Activated T-cell treated with anti-CD3 and anti-CD28 coated beads, Interleukin-2, amount 50 U/mL, for 24 hours (primary cell): ENCODE measurements around the gene NUDT4B.
"Not testable (repeated sequence)": the region's sequence is repeated elsewhere in the genome, so short reads cannot be mapped to it uniquely, and the experiment has no call there.

Experiments
- DNase-seq: peaks from one replicate; pipeline ENCODE4 v3.0.0-alpha.2; 2020
- H3K27ac Mint-ChIP-seq: 2 replicates; pipeline ENCODE4 v1.8.0; 2020; ENCODE audit warnings: mild to moderate bottlenecking, mixed read lengths
- H3K27me3 Mint-ChIP-seq: 2 replicates; pipeline ENCODE4 v1.8.0; 2020; ENCODE audit warnings: mixed read lengths
- H3K36me3 Mint-ChIP-seq: 2 replicates; pipeline ENCODE4 v1.8.0; 2020; ENCODE audit warnings: low read depth, mixed read lengths
- H3K4me1 Mint-ChIP-seq: 2 replicates; pipeline ENCODE4 v1.8.0; 2020; ENCODE audit warnings: low read depth, mixed read lengths
- H3K4me3 Mint-ChIP-seq: 2 replicates; pipeline ENCODE4 v1.8.0; 2020; ENCODE audit warnings: mild to moderate bottlenecking, moderate library complexity, mixed read lengths
- H3K9me3 Mint-ChIP-seq: 2 replicates; pipeline ENCODE4 v1.8.0; 2020; ENCODE audit warnings: mixed read lengths

NUDT4B gene

DNA sequence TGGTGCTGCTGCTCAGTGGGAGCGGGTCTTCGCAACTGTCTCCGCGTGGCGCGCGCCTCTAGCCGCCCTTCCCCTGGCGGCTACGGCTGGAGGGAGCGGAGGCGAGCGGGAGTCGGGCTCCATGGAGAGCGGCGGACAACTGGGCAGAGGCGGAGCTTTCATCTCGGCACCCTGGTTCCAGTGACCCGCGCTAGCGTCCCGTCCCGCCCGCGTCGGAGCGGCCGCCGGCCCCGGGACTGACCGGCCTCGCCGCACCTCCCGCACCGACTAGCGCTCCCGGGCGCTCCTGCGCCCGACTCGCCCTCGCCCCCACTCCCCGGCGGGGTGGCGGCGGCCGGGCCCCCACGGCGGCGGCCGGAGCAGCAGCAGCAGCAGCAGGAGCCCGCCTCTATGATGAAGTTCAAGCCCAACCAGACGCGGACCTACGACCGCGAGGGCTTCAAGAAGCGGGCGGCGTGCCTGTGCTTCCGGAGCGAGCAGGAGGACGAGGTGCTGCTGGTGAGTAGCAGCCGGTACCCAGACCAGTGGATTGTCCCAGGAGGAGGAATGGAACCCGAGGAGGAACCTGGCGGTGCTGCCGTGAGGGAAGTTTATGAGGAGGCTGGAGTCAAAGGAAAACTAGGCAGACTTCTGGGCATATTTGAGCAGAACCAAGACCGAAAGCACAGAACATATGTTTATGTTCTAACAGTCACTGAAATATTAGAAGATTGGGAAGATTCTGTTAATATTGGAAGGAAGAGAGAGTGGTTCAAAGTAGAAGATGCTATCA, at the start of gene NUDT4B:
Gene NUDT4B (plus strand): TSS at position 212 of the 772 bp plus-strand sequence. CDS start 179 bp downstream, at position 391.
- not testable (repeated sequence) for H3K4me1 Mint-ChIP-seq, H3K36me3 Mint-ChIP-seq, DNase-seq, H3K27ac Mint-ChIP-seq, H3K9me3 Mint-ChIP-seq, H3K4me3 Mint-ChIP-seq, H3K27me3 Mint-ChIP-seq

DNA sequence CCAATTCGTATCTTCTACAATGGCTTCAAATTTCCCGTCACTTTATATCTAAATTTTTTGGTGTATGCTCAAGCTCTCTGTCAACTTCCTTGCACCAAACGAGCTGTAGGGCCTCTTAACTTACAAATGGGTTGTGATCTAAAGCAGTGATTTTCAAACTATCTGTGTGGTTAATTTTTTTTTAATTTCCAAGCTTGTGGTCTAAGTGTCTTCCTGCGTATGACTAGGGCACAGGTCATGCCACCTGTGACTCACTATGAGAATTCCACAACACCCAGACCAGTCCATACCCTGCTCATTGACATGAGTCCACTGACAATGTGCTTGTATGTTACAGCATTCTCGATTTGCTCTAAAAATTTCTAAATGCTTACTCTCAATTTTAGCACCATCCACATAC, 49.2 kb upstream of the NUDT4B start:
- not testable (repeated sequence) for H3K27me3 Mint-ChIP-seq, H3K27ac Mint-ChIP-seq, H3K36me3 Mint-ChIP-seq, H3K4me3 Mint-ChIP-seq, H3K9me3 Mint-ChIP-seq, DNase-seq, H3K4me1 Mint-ChIP-seq

DNA sequence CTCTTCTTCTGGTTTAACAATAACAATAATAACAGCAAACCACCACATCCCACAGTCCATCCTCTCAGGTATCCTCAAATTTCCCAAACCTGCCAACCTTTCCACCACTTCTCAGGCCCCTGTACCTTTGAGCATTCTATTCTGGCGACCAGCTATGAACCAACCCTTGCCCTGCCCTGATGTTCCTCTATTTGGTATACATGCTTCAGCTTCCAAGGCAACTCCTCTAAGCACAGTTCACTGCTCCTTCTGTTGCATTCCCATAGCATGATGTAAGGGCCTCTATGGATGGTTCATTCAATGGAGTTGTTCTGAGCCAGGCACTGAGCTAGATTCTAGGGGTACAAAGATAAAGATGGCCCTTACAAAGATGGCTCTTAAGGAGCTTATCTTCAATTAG, 46.3 kb upstream of the NUDT4B start:
- H3K4me3 Mint-ChIP-seq, H3K27me3 Mint-ChIP-seq, H3K36me3 Mint-ChIP-seq, H3K4me1 Mint-ChIP-seq, DNase-seq, H3K27ac Mint-ChIP-seq, H3K9me3 Mint-ChIP-seq: not testable (repeated sequence)

DNA sequence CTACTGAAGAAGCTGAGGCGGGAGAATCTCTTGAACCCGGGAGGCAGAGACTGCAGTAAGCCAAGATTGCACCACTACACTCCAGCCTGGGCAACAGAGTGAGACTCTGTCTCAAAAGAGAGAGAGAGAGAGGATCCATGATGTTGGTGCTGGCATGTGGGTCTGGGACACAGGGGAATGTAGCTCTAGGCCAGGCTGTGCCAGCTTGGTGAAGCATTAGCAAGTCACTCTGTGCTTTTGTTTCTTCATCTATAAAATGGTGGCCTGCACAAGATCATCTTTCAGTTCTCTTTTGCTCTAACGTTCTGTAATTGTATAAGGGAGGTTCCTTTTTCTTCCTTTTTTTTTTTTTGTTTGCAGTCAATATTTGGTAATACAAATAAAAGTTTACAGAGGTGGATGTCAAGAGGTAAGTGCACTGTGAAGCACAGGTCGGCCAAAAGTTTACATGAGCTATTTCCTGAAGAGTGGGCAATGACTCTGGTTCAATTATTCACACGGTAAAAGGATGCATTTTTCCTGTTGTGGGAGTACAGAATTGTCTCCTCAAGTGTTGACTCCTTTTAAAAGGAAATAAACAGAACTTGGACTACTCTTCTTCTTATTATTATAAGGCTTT, 44.5 kb upstream of the NUDT4B start:
- not testable (repeated sequence) for H3K36me3 Mint-ChIP-seq, H3K27me3 Mint-ChIP-seq, H3K9me3 Mint-ChIP-seq, H3K27ac Mint-ChIP-seq, H3K4me1 Mint-ChIP-seq, H3K4me3 Mint-ChIP-seq, DNase-seq

DNA sequence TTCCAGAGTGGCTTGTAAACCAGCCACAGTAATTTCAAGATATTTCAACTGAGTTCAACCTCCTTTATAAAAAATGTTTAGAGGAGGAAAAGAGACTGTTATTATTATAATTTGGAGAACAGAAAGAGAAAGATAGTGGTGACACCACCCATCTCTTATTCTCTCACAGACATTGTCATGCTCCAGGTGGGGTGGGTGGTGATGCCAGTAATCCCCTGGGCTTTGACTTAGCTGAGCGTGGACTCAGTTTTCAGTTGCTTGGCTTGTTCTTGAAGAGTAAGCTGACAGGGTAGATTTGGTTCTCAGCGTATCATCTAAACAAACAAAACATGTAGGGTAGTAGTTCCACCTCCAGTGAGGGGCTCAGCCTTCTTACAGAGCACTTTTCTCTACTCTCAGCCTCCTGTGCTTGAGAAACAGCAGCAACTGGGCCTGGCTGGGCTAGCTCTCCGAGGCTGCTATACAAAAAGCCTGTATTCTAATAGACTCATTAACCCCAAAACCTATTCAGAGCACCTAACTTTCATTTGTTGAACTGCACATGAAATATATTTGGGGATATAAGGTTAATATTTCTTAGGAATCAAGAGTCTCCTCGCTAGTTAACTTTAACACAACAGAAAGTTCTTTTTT, 43.1 kb upstream of the NUDT4B start:
- H3K4me1 Mint-ChIP-seq, H3K27me3 Mint-ChIP-seq, DNase-seq, H3K4me3 Mint-ChIP-seq, H3K36me3 Mint-ChIP-seq, H3K27ac Mint-ChIP-seq, H3K9me3 Mint-ChIP-seq: not testable (repeated sequence)

DNA sequence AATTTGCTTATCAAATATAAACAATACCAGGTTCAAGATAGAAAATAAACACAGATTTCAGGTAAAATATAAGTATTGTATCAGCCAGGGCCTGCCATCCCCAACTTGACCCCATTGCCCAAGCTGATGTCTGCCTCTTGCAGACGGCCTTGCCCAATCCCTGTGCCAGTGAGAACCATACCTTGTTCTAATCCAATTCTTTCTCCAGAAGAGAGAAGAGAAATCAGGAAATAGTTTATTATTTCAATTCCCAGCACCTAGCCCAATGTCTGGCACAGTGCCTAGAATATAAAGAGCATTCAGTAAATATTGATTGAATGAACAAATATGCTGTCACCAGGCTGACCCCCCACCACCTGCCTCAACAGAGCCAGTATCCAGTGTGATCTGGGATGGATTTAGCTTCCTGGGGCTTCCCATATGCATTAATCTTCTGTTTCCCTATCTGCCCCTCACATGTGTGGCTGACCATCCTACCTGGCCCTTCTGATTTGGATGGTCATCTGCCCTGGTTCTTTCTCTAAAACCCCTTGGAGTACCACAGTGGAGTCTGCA, 39.7 kb upstream of the NUDT4B start:
- not testable (repeated sequence) for H3K27me3 Mint-ChIP-seq, H3K4me3 Mint-ChIP-seq, DNase-seq, H3K27ac Mint-ChIP-seq, H3K36me3 Mint-ChIP-seq, H3K9me3 Mint-ChIP-seq, H3K4me1 Mint-ChIP-seq

DNA sequence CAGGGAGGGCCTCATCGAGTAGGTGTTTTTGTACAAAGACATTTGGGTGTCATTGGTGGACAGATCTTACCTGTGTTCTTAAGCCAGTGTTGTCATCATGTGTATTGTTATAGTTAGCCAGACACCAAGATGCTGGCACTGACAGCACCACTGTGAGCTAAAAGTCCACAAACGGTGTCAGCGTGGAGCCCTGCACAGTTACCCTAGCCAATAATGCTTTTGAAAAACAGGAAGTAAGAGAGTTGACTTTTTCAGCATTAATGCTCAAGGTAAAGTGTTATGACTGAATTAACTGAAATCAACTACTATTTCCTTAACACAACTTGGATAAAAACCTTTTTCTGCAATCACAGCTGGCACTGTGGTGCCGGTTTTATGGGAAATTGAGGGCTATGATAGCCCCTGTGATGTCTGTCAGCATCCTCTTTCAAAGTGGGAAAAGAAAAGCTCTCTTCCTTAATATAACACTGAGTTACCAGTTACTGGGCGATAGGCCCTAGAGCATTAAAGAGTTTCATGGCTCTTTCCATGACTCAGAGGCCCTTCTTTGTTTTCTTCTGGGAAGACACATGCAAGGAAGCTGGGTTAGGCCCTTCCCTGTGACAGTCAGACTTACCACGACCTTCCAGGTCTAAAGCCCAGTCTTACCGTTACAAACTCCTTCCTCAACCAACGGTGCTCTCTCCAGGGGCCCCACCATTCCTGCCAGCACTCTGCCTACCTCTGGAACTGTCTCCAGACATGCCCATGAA, 37.6 kb upstream of the NUDT4B start:
- not testable (repeated sequence) for H3K27me3 Mint-ChIP-seq, H3K4me3 Mint-ChIP-seq, H3K27ac Mint-ChIP-seq, H3K9me3 Mint-ChIP-seq, H3K4me1 Mint-ChIP-seq, H3K36me3 Mint-ChIP-seq, DNase-seq

DNA sequence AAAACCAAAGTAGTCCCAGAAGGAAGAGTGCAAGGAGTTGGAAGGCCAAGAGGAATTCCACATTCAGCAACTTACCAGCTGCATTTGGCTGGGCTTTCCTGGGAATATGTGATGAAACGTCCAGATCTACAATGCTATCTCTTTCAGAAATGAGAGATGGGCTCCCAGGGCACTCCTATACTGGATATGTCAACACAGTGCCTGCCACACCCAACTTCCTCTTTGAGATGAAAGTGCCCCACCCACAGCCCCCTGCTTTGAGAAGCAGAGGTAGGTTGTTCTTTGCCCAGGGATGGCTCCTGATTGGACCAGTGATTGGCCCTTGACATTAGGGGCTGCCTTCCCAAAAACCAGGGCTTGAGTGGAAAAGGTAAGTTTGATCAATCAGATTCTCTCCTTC, 36.2 kb upstream of the NUDT4B start:
- H3K4me3 Mint-ChIP-seq, H3K36me3 Mint-ChIP-seq, H3K27me3 Mint-ChIP-seq, H3K27ac Mint-ChIP-seq, DNase-seq, H3K4me1 Mint-ChIP-seq, H3K9me3 Mint-ChIP-seq: not testable (repeated sequence)

DNA sequence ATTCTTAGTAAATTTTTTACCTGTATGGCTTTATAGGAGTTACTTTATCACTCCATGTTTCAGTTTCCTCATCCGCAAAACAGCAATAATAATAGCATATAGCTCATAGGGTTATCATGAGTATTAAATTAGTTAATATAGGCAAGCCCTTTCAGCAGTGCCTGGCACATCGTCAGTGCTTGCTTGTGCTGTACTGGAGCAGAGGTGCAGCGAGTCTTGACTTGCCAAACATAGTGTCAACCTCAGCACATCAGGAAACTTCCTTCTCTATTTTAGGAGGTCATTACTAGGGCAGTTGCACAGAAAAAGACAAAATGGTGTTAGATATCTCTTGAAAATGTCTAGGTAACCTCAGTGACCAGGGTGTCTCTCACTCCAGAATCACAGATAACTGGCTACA, 33.1 kb upstream of the NUDT4B start:
- not testable (repeated sequence) for H3K4me3 Mint-ChIP-seq, H3K36me3 Mint-ChIP-seq, H3K27me3 Mint-ChIP-seq, H3K9me3 Mint-ChIP-seq, H3K4me1 Mint-ChIP-seq, DNase-seq, H3K27ac Mint-ChIP-seq

DNA sequence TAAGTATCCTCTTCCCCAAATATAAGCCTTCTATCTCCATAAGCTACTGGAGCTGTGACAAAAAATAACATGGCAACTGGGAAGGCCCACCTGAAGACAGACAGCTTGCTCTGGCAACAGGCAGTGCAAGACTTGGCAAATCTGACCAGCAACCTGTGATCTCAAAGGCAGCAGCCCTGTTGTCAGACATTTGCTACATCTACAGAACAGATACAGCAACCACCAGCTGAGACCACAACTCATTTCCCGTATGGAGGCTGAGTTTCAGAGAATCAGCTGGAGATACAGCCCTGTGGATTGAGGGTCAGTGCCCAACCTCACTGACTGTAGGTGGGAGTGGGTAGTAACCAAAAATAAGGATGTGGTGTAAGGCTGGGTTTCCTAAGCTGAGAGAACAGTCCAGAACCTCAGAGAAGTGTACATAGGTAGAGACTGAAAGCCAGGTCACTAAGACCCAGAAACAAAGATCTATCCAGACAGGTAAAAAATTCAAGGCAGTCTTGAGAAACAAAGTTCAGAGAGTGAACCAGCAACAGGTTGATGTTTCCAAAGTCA, 31.5 kb upstream of the NUDT4B start:
- H3K4me3 Mint-ChIP-seq, H3K4me1 Mint-ChIP-seq, H3K9me3 Mint-ChIP-seq, DNase-seq, H3K27me3 Mint-ChIP-seq, H3K36me3 Mint-ChIP-seq, H3K27ac Mint-ChIP-seq: not testable (repeated sequence)

DNA sequence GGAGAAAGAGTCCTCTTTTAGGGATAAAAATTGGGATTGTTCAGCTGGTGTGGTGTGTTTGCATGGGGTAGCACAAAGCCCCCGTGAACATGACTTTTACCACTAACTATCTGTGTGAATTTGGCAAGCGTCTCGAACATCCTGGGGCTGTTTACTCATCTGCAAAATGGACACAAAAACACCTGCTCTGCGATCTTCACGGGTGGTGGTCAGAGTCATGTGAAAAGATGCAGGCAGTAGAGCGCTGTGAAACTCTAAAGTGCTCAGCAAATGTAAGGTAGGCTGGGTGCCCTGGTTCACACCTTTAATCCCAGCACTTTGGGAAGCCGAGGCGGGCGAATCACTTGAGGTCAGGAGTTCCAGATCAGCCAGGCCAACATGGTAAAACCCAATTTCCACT, 27.7 kb upstream of the NUDT4B start:
- H3K4me1 Mint-ChIP-seq, DNase-seq, H3K27me3 Mint-ChIP-seq, H3K36me3 Mint-ChIP-seq, H3K27ac Mint-ChIP-seq, H3K9me3 Mint-ChIP-seq, H3K4me3 Mint-ChIP-seq: not testable (repeated sequence)

DNA sequence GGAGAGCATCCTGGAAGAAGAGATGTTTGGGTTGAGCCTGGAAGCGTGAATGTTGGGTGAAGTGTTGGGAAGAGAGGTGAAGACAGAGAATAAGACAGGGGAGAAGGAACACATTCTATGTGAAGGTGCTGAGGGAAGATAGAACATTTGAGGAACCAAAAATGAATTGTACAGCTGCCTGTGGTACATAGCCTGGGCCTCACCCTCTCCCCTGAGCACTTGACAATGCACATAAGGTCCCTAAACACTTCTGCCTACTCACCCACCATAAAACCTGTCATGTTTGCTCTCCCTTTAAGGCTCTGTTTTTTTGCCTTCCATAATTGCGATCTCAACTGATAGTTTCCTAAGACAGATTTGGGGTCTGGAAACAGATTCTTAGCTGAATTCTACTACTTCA, 25.8 kb upstream of the NUDT4B start:
- not testable (repeated sequence) for H3K4me1 Mint-ChIP-seq, DNase-seq, H3K27me3 Mint-ChIP-seq, H3K9me3 Mint-ChIP-seq, H3K27ac Mint-ChIP-seq, H3K4me3 Mint-ChIP-seq, H3K36me3 Mint-ChIP-seq

DNA sequence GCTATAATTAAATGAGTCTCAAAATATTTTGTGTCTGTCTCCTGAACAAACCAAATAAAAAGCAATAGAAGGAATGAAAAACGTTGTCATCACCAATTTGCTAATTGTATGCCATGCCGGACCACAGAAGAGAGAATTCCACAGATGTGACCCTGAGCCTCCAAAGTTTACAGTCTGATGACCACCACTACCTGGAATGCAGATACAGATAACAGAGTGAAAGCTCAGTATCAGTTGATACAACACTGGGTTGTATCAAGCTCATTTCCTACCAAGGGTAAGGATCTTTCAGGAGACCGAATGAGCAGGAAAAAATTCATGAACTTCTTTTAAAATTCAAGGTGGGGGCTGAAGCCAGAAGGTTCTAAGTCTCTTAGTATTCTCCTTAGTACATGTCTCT, 25.1 kb upstream of the NUDT4B start:
- not testable (repeated sequence) for H3K4me1 Mint-ChIP-seq, H3K9me3 Mint-ChIP-seq, H3K36me3 Mint-ChIP-seq, H3K27ac Mint-ChIP-seq, H3K27me3 Mint-ChIP-seq, DNase-seq, H3K4me3 Mint-ChIP-seq

DNA sequence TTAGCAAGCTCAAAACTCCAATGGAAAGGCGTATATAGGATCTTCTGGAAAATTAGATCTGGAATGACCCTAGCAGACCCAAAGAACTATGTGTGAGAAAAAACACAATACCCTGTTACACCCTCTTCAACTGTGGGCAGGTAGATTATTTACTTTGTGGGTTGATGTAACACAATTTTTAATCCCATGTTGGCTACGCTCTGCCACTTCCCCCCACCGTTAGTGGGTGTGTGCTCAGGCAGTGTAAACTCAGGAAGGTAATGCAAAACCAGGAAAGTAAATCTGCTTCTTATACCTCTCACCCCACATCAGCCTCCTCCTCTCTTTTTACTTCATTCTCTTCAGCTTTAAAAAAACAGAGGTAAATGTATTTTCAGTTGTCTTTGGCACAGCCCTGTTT, 23.7 kb upstream of the NUDT4B start:
- DNase-seq, H3K4me3 Mint-ChIP-seq, H3K4me1 Mint-ChIP-seq, H3K27me3 Mint-ChIP-seq, H3K36me3 Mint-ChIP-seq, H3K9me3 Mint-ChIP-seq, H3K27ac Mint-ChIP-seq: not testable (repeated sequence)
